ENCODE data around the gene GNPTG.
"Not testable (repeated sequence)": the region's sequence is repeated elsewhere in the genome, so short reads cannot be mapped to it uniquely, and the experiment has no call there.

Gene GNPTG

DNA sequence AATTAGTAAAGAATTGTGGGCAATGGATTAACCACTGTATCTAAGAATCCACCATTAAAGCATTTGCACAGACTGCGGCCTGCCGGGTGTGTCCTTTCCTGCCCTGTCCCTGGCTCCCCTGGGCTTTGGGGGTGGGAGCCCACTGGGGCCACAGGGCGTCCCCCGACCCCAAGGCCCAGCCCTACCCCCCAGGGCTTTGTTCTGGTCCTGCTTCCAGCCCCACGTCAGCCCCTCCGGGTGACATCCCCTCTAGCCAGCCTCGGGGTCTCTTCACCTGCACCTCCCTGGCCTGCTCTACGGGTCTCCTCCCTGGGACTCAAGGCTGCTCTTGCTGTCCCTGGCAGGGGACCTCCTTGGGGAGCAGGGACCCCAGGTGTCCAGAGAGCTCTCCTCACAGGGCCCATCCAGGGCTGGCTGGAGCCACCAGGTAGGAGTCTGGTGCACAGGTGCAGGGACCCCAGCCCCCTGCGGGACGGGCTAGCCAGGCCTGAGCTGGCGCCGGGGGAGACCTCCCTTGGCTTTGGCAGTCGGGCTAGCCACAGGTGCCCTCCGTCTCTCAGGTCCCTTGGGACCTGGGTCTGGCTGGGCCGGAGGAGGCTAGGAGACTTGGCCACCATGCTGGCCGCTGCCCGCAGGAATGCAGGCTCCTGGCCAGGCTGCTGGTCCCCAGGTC, 24.6 kb upstream of the GNPTG start:
- DNase-seq (ENCODE audit: extremely low read depth, low read depth): no peak
- TF ChIP-seq, protein P1, sequence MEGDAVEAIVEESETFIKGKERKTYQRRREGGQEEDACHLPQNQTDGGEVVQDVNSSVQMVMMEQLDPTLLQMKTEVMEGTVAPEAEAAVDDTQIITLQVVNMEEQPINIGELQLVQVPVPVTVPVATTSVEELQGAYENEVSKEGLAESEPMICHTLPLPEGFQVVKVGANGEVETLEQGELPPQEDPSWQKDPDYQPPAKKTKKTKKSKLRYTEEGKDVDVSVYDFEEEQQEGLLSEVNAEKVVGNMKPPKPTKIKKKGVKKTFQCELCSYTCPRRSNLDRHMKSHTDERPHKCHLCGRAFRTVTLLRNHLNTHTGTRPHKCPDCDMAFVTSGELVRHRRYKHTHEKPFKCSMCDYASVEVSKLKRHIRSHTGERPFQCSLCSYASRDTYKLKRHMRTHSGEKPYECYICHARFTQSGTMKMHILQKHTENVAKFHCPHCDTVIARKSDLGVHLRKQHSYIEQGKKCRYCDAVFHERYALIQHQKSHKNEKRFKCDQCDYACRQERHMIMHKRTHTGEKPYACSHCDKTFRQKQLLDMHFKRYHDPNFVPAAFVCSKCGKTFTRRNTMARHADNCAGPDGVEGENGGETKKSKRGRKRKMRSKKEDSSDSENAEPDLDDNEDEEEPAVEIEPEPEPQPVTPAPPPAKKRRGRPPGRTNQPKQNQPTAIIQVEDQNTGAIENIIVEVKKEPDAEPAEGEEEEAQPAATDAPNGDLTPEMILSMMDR (IDR thresholded peaks at IDR 0.05; ENCODE audit: low read depth, low read length): no peak

DNA sequence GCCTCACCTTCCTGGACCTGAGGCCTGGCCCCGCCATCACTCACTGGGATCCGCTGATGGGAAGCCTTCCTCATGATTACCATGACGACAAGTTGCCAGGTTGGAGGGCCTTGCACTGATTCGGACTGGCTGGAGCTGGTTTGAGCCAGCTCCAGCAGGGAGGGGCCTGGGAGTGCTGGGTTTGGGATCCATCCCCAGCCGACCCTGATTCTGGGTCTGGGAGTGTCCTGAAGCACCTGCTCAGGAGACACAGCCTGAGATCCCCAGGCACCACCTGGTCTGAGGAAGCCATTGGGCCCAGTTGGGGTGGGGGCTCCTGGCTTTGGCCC, 24.1 kb upstream of the GNPTG start:
- no peak for DNase-seq (ENCODE audit: extremely low read depth, low read depth)
- TF ChIP-seq, protein P1 (IDR thresholded peaks at IDR 0.05; ENCODE audit: low read depth, low read length): no peak

DNA sequence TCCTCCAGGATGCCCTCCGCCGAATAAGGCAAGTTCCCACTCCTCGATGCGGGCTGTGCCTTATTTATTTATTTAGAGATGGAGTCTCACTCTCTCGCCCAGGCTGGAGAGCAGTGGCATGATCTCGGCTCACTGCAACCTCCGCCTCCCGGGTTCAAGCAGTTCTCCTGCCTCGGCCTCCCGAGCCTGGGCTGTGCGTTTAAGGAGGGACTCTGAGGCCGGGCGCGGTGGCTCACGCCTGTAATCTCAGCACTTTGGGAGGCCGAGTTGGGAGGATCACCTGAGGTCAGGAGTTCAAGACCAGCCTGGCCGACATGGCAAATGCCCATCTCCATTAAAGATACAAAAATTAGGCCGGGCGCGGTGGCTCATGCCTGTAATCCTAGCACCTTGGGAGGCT, 23.6 kb upstream of the GNPTG start:
- DNase-seq (ENCODE audit: extremely low read depth, low read depth): not testable (repeated sequence)

DNA sequence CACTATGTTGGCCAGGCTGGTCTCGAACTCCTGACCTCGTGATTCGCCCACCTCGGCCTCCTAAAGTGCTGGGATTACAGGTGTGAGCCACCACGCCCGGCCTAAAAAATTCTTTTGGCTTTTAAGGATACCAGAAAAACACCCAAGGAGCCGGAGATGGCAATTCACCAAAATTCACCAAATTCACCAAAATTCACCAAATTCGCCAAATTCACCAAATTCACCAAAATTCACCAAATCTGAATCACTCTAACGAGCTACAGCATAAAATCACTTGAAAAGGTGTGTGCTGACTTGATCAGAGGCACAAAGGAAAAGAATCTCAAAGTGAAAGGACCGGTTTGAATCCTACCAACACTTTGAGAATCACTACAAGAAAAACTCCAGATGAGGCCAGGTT, 22.8 kb upstream of the GNPTG start:
- DNase-seq (ENCODE audit: extremely low read depth, low read depth): not testable (repeated sequence)

DNA sequence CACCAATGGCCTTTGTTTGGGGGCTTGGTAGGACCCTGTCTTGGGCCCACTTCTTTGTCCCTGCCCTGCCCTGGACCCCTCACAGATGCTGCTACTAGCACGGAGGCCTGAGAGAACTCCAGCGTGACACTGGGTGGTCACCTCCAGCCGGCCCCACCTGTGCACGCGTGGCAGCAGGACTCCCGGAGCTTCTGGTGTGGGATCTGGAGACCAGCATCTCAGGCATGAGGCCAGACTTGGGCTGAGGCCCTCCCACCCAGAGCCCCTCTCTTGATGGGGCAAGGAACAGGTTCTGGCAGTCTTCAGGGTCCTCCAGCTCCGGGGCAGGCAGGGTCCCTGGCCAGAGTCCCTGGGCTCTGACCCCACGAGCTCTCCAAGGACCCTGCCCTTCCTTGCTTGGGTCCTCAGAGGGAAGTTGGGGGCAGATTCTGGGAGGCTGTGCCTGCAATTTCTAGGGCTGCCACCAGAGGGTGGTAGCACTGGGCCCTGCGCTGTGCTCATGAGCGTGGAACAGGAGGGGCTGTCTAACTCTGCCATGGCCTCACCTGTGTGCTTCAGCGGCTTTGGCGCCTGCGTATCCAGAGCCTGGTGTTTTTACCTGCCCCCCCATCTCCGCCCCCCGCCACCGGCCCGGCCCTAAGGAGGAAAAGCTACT, 21.3 kb upstream of the GNPTG start:
- no peak for DNase-seq (ENCODE audit: extremely low read depth, low read depth)
- TF ChIP-seq, protein P1 (IDR thresholded peaks at IDR 0.05; ENCODE audit: low read depth, low read length): peak; percentile 31

DNA sequence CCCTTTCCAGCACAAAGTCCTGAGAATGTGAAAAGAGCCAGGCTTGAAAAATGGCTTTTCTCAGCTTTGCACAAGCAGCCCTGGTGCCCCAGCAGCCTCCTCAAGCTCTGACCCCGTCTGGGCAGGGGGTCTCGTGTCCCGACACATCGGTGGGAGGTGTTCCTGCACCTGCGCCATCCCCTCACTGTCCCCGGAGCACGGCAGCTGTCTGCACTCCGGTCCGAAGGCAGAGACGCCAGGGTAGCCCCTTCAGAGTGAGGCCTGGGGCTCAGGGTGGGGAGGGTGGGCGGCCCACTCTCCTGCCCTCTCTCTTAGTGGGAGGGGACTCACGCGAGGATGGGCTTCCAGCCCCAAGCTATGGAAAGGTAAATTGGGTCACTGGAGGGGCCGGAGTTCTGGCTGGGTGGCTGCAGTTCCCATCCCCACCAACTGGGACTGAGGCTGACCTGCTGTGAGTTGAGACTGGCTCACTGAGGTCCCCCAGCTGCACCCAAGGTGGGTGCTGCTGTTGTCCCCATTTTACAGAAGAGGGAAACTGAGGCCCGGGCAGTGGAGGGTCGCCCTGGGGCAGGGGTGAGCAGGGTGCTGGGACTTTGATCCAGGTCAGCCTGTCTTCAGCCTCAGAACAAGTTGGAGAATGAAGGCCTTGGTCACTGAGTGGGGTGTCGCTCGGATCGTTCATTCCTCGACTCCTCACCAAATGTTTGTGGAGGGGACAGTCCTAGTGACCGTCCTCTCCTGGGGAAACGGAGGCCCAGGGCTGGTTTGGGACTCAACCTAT, 20.6 kb upstream of the GNPTG start:
- TF ChIP-seq, protein P1 (IDR thresholded peaks at IDR 0.05; ENCODE audit: low read depth, low read length): no peak

DNA sequence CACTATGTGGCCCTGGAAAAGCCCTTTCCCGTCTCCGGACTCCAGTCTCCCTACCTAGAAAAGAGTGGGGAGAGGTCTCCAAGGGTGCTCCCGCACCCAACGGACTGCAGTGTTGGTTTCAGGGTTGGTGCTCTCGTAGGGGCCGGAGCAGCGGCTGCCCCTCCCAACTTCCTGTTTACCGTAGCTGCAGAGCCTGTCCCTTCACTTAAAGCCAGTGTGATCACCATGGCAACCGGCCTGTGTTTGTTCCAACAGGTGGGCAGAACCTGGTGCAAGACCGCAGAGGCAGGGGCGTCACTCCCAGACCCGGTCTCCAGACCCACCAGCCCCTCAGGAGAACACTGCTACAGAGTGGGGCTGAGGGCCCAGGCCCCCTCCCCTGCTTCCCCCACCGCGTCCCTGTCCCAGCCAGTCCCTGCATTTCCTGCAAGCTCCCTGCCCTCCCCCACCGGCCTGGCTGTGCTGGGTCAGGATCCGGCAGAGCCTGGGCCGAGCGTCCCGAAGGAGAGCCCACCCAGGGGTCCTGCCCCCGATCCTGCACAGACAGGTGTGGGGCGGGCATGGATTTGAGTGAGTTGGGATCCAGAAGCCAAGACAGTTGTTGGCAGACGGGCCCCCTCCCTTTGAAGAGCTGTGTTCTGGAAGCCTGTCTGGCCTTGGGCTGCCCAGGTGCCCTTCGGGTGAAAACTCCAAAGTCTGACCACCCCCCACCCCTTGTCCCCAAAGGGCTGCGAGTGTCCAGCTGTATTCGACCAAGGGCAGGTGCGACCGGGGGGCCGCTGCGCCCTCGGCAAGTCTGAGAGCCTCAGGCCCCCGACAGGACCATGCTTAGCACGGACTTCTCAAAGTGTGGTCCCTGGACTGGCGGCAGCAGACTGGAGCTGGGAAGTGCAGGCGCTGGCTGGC, 19.8 kb upstream of the GNPTG start:
- TF ChIP-seq, protein P1 (IDR thresholded peaks at IDR 0.05; ENCODE audit: low read depth, low read length): no peak
- peak; percentile 11 for DNase-seq (ENCODE audit: extremely low read depth, low read depth)

More for the DNA sequence above, 20.6 kb upstream of the GNPTG start:
- no peak for DNase-seq (ENCODE audit: extremely low read depth, low read depth)

All from AG09319 (cell line).